ENCODE data around the gene LYZL1.

GRCh38 chr10:29243750-29244149 lies 45.1 kb upstream of the LYZL1 start:
- TF ChIP-seq POLR2AphosphoS5 (IDR thresholded peaks at IDR 0.05), result no peak
- TF ChIP-seq CTCF (IDR thresholded peaks at IDR 0.05), result peak in 1 of 4 experiments; percentile 13

Measured in gastroesophageal sphincter (tissue), 3 donors.